ENCODE measurements around the gene RIBC2.

Gene RIBC2

DNA sequence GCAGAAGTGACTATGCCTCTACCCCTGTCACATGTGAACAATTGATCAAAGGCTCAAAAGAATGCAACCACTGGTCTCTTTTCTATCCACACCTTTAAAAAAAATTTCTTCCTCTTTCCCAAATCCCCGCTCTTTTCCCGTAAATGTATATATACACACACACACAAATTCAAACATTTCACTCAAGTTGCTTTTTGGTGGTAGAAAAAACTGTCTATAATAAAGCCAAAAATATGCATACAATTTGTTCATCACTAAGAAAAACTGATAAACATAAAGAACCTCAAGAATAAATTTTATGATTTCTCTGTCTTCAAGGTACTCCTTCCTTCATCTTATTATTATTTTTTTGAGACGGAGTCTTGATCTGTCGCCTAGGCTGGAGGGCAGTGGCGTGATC, 5.7 kb upstream of the RIBC2 start:
- TF ChIP-seq, protein P1, sequence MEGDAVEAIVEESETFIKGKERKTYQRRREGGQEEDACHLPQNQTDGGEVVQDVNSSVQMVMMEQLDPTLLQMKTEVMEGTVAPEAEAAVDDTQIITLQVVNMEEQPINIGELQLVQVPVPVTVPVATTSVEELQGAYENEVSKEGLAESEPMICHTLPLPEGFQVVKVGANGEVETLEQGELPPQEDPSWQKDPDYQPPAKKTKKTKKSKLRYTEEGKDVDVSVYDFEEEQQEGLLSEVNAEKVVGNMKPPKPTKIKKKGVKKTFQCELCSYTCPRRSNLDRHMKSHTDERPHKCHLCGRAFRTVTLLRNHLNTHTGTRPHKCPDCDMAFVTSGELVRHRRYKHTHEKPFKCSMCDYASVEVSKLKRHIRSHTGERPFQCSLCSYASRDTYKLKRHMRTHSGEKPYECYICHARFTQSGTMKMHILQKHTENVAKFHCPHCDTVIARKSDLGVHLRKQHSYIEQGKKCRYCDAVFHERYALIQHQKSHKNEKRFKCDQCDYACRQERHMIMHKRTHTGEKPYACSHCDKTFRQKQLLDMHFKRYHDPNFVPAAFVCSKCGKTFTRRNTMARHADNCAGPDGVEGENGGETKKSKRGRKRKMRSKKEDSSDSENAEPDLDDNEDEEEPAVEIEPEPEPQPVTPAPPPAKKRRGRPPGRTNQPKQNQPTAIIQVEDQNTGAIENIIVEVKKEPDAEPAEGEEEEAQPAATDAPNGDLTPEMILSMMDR (IDR thresholded peaks at IDR 0.05; ENCODE audit: low read depth, low read length), result no peak
- no peak overlapping the region for H3K27ac ChIP-seq

DNA sequence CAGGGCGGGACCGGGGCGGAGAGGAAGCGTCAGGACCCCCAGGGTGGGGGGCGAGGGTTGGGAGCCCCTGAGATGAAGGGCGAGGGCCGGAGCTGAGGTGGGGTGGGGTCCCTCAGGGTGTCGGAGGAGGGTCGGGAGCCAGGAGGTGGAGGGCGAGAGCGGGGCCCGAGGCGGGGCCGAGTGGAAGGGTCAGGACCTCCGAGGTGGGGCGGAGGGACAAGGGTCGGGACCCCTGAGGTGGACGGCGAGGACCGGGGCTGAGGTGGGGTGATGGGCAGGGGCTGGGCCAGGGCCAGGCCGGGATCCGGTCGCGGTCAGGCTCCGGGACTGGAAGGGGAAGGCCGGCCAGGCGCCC, 503 bp upstream of the RIBC2 start:
- TF ChIP-seq, protein P1 (IDR thresholded peaks at IDR 0.05; ENCODE audit: low read depth, low read length), result no peak
- no peak overlapping the region for H3K27ac ChIP-seq
- no peak for DNase-seq
- peaks cover 4% of the 10 kb centered on the region for H3K9me3 ChIP-seq (ENCODE audit: severe bottlenecking)
- H3K27me3 ChIP-seq (ENCODE audit: insufficient read depth, low read depth, severe bottlenecking), result no peaks in the 10 kb centered on the region
- no peak overlapping the region for H3K4me3 ChIP-seq (ENCODE audit: low read depth, low read length)
- H3K36me3 ChIP-seq, result no peaks in the 10 kb centered on the region

More for the DNA sequence above, 5.7 kb upstream of the RIBC2 start:
- no peak for DNase-seq
- H3K27me3 ChIP-seq (ENCODE audit: insufficient read depth, low read depth, severe bottlenecking), result no peaks in the 10 kb centered on the region
- no peak overlapping the region for H3K4me3 ChIP-seq (ENCODE audit: low read depth, low read length)
- H3K9me3 ChIP-seq (ENCODE audit: severe bottlenecking), result no peaks in the 10 kb centered on the region
- no peaks in the 10 kb centered on the region for H3K36me3 ChIP-seq

DNA sequence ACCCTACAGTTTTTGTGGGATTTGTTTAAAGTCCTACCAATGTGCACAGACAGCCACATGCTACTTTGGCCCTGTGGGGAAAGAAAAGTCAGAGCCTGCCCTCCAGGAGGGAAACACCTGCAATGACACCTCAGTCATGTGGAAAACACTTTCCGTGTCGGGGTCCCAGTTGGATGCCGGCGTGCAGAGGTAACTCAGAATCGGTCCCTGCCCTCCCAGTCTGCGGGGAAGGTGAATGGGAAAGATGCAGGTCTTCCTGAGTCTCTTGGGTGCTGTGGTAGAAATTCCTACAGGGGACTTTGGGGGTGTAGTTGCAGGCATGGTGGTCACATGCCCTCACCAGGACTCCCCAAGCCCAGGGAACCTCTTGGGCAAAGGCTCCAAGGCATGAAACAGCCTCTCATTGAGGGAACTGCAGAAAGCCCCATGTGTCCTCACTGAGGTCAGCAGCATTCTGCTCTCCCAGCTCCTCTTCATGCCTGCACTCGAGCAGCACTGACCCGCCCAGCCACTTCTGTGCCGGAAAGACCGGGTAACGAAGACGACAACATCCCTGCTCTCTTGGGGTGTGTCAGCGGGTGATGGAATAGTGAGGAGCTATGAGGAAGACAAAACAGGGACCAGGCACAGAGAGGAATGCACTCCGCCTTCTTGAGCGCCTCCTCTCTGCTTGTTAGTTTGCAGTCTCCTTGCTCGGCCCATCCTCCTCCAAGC, 4.7 kb downstream of the RIBC2 start:
- Histone ChIP-seq H3K27me3 (ENCODE audit: insufficient read depth, low read depth, severe bottlenecking) (no peaks in the 10 kb centered on the region), H3K4me3 (ENCODE audit: low read depth, low read length) (no peak overlapping the region)

DNA sequence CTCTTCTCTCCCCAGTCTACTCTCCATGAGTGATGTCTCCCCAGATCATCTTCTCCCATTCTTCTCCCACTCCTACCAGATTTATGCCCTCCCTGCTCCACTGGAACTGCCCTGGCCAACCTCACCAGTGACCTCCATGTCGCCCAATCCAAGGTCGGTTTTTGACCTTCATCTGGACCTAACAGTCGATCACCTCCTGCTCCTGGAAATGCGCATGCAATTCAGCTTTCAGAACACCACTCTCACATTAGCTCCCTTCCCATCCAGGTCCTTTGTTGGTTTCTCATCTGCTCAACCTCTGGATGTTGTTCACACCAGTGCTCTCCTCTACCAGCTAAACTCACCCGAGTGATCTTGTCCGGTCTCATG, 5.3 kb downstream of the RIBC2 start:
- no peaks in the 10 kb centered on the region for H3K36me3 ChIP-seq
- H3K4me3 ChIP-seq (ENCODE audit: low read depth, low read length), result no peak overlapping the region
- DNase-seq, result no peak
- TF ChIP-seq, protein P1 (IDR thresholded peaks at IDR 0.05; ENCODE audit: low read depth, low read length), result no peak
- no peaks in the 10 kb centered on the region for H3K27me3 ChIP-seq (ENCODE audit: insufficient read depth, low read depth, severe bottlenecking)
- no peaks in the 10 kb centered on the region for H3K9me3 ChIP-seq (ENCODE audit: severe bottlenecking)
- no peak overlapping the region for H3K27ac ChIP-seq

More for the DNA sequence above, 4.7 kb downstream of the RIBC2 start:
- Histone ChIP-seq H3K27ac (no peak overlapping the region), H3K36me3 (no peaks in the 10 kb centered on the region), H3K9me3 (ENCODE audit: severe bottlenecking) (peaks cover 3% of the 10 kb centered on the region)
- TF ChIP-seq, protein P1 (IDR thresholded peaks at IDR 0.05; ENCODE audit: low read depth, low read length), result no peak
- DNase-seq, result no peak

DNA sequence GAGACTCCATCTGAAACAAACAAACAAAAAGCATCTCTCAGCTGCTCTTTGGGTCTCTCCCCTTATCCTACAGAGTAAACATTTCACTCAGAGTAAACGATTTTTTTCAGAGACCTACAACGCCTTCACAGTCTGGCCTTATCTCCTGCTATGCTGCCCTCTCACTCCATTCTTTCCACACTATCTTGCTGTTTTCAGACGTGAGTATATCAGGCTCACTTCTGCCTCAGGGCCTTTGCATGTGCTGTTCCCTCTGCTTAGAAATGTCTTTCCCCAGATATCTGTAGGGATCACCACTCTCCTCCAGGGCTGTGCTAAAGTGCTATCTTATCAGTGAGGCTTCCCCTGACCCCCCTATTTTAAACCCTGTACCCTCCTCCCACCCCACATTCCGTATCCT, 6.5 kb downstream of the RIBC2 start:
- no peaks in the 10 kb centered on the region for H3K9me3 ChIP-seq (ENCODE audit: severe bottlenecking)
- no peaks in the 10 kb centered on the region for H3K27me3 ChIP-seq (ENCODE audit: insufficient read depth, low read depth, severe bottlenecking)
- H3K36me3 ChIP-seq, result no peaks in the 10 kb centered on the region
- TF ChIP-seq, protein P1 (IDR thresholded peaks at IDR 0.05; ENCODE audit: low read depth, low read length), result no peak
- DNase-seq, result no peak
- H3K27ac ChIP-seq, result no peak overlapping the region
- no peak overlapping the region for H3K4me3 ChIP-seq (ENCODE audit: low read depth, low read length)

DNA sequence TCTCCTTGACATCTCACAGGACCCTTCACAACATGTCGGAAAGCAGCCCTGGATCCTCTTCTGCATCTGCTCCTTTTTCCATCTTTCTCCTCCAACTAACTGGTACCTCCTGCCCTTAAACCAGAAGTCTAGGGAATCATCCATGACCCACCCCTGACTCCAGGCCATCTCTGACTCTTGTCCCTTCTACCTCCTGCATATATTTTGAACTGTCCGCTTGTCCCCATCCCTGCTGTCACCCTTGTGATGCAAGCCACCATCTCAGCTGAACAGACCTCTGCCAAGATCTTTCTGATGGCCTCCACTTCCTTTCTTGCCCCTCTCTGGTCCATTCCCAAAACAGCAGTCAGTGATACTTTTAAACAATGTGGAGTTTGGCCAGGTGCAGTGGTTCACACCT, 7.0 kb downstream of the RIBC2 start:
- Histone ChIP-seq H3K36me3 (no peaks in the 10 kb centered on the region), H3K27me3 (ENCODE audit: insufficient read depth, low read depth, severe bottlenecking) (no peaks in the 10 kb centered on the region), H3K9me3 (ENCODE audit: severe bottlenecking) (no peaks in the 10 kb centered on the region), H3K4me3 (ENCODE audit: low read depth, low read length) (no peak overlapping the region), H3K27ac (no peak overlapping the region)
- no peak for DNase-seq
- TF ChIP-seq, protein P1 (IDR thresholded peaks at IDR 0.05; ENCODE audit: low read depth, low read length), result no peak
